GM12801 (cell line): ENCODE measurements around the gene TMPRSS13.

ENCODE experiments used
- TF ChIP-seq, protein P1 (sequence below): IDR thresholded peaks from one replicate; pipeline ENCODE4 v1.5.1; 2011; ENCODE audit warnings: control low read depth; ENCODE audit not compliant: insufficient read length; ENCODE audit errors: extremely low read depth

Gene TMPRSS13

DNA sequence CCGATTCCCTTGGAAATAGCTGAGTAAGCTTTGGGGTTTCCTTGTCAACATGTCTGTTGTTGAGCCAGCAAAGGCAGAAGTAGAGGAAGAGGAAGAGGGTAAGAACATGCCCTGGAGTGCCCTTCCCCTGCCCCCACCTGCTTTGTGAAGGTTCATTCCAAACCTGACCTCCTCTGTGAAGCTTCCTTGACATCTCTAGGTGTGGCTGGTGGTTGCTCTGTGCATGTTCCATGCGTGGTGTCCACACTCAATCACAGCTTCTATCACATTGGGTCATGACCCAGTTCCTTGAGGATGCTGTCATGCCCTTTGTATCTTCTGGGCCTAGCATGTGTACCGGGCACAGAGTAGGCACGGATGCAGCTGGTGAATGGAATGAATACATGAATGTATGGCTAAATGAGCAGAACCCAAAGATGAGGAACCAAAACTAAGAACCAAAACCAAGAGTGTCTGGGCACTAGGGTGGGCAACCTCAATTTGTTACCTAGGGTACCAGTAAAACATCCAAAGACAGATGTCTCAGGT lies 29.0 kb downstream of the TMPRSS13 start:
- TF ChIP-seq, protein P1, sequence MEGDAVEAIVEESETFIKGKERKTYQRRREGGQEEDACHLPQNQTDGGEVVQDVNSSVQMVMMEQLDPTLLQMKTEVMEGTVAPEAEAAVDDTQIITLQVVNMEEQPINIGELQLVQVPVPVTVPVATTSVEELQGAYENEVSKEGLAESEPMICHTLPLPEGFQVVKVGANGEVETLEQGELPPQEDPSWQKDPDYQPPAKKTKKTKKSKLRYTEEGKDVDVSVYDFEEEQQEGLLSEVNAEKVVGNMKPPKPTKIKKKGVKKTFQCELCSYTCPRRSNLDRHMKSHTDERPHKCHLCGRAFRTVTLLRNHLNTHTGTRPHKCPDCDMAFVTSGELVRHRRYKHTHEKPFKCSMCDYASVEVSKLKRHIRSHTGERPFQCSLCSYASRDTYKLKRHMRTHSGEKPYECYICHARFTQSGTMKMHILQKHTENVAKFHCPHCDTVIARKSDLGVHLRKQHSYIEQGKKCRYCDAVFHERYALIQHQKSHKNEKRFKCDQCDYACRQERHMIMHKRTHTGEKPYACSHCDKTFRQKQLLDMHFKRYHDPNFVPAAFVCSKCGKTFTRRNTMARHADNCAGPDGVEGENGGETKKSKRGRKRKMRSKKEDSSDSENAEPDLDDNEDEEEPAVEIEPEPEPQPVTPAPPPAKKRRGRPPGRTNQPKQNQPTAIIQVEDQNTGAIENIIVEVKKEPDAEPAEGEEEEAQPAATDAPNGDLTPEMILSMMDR, result no peak

DNA sequence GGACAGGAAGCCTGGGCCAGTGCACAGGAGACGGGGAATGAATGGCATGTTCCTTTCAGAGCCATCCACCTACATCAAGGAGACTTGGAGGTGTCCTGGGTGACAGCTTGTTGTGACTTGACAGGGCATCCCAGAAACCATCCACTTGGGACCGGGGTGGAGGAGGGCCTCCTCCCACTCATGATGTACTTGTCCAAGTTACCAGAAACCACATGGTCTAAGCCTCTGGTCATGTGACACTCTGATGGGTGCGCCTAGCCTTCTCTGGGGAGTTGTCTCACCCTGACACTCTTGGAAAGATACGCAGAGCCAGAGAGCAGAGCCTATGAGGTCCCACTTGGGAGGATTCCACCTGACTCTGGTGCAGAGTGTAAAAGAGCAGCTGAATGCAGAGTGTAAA lies 31.1 kb downstream of the TMPRSS13 start:
- TF ChIP-seq, protein P1, result no peak

- TF ChIP-seq, protein P1, result no peak
Observed at GRCh38 chr11:117892651-117893050, 36.6 kb downstream of the TMPRSS13 start.

GRCh38 chr11:117891362-117891761 lies 37.8 kb downstream of the TMPRSS13 start:
- TF ChIP-seq, protein P1, result no peak

GRCh38 chr11:117888139-117888566 lies 41.0 kb downstream of the TMPRSS13 start:
- TF ChIP-seq, protein P1, result no peak

GRCh38 chr11:117887431-117888138 lies 41.6 kb downstream of the TMPRSS13 start:
- TF ChIP-seq, protein P1, result no peak

GRCh38 chr11:117885777-117886176 lies 43.4 kb downstream of the TMPRSS13 start:
- TF ChIP-seq, protein P1, result no peak
